COLO668 (cell line): Measurements from ENCODE around the gene SMIM34.
"Not testable (repeated sequence)": the region's sequence is repeated elsewhere in the genome, so short reads cannot be mapped to it uniquely, and the experiment has no call there.

Source experiments
- DNase-seq: peaks from one replicate; lab custom pipeline; 2025; ENCODE audit not compliant: unreplicated experiment; lab: John Stamatoyannopoulos, UW

The SMIM34 gene, protein sequence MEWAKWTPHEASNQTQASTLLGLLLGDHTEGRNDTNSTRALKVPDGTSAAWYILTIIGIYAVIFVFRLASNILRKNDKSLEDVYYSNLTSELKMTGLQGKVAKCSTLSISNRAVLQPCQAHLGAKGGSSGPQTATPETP

DNA sequence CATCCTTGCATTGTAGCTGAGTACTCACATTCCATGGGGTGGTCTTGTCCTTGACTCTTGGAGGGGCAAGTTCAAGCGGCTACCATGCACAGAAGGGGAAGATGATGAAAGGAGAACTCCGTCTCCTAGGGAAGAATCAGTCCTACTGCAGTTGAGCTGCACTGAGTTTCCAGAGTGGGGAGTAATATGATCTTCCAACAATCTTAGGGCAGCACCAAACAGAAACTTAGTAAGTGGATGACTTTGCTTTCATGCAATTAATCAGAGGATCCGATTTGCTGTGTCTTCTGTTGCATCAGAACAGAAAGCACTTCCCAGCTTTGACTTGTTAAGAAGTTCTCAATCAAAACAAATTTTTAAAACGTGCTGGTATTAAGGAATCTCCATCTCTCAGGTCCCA, at the start of gene SMIM34:
Gene SMIM34 (minus strand): TSS at position 147 of the 400 bp plus-strand sequence. CDS start 112 bp downstream, at position 35.
- DNase-seq = not testable (repeated sequence)

DNA sequence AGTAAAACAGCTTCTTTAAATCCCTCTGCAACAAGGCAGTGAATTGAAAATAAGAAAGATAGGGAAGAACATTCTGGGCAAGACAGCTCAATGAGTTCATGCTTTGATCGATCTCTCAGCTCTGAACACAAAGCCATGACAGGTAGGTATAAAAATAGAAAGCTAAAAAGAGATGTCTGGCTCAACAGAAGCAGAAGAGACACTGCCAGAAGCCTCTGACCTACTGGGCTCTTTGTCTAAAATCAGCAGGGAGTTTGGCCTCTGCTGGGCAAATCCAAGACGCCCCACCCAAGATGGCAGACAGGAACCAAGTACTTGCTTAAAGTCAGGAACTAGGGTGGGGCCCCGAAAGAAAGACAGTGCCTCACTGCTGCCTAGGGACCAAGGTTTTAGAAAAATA, 43.6 kb upstream of the SMIM34 start:
- DNase-seq = not testable (repeated sequence)

DNA sequence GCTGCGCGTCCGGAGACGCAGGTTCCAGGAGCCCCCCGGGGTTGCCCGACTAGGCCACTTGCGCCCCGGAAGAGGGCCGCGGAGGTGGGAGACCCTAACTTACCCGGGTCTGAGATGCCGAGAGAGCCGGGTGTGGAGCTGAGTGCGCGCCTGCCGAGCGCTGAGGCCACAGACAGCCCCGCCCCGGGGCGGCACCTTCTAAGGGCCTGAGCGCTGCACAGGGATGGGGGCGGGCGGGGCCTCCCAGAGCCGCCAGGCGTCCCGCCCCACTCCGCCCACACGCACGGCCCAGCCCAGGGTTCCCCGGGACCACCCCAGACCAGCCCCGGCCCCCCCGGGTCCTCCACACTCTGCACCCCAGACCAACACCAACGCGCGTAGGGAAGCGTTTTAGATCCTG, 35.7 kb upstream of the SMIM34 start:
- not testable (repeated sequence) for DNase-seq

DNA sequence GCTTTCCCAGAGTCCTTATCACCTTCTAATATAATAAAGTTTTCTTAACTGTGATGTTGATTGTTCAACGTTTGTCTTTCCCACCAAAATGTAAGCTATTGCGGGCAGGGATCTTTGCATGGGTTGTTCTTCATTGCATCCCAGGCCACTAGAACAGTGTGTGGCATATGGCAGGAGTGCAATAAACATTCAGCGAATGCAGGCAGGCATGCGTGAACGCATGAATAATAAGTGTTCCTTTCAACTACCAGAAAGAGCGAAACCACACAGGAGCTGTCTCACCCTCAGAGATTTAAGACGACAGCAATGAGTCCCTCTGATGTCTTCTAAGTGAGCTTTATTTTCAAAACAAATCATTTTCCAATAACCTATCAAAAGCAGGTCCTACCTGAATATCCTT, 34.5 kb upstream of the SMIM34 start:
- DNase-seq = not testable (repeated sequence)

DNA sequence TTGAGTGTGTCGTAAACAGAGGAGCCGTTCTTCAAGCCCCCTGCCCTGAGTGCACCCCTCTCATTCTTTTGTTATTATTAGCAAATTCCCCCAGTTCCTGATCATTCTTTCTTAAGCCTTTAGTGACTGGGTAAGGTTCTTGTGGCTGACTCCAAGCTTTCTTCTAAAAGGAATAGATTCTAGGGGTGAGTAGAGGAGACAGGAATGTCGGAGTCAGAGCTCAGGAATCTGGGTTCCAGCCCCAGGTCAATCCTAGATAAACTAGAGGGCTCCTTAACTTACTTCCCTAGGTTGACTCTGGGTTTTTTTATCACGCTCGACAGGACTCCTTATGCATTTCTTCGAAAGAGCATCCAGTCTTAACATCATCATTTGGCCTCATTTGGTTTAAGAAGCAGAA, 32.4 kb upstream of the SMIM34 start:
- DNase-seq = not testable (repeated sequence)

DNA sequence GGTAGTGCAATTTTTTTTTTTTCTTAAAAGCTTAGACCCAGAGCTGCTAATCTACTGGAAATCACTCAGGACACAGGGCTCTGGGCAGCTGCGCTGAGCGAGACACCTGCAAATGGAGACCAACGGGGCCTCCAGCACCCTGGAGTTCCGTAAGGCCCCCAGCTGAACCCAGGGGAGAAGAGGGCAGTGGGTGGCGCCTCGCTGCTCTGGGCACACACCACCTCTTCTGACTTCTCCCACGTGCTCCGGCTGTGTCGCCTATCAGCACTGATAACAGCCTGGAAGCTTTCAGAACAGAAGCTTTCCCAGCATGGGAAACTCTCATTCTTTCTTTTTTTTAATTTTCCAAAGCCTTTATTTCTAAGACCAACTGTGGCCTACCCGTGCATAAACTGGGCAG, 31.9 kb upstream of the SMIM34 start:
- DNase-seq = not testable (repeated sequence)

DNA sequence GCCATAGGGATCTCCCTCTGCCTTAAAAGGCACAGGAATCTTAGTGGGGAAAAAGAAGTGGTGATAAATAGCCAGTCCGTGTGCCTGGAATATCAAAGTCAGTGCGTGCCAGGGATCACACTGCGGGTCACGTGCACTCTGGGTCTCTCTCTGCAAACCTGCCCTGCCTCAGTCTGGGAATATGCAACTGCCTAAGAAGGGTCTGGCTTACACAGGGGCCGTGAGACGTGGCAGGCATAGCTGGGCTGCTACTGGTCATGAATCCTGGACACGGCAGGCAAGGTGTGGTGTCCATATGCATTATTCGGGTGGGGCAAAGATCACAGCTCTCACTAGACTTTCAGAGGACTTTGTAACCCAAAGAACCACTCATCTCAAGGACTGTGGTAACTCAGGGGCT, 23.3 kb upstream of the SMIM34 start:
- not testable (repeated sequence) for DNase-seq

DNA sequence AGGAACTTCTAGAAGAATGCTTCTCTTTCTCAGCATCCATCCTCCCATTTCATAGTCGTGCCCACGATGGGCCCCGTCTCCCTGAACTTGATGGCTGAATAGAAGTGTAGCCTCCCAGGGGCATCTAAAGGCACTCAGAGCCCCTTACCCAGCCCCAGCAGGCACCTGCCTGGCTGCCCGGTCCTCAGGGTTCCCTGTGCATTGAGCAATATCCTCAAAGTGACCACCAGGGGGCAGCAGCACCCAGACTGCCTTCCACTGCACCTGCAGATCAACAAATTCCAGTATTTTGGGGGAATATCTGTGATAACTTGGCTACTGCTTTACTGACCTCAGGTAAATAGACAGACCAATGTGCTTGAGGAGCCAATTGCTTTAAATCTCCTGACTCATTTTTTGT, 19.7 kb upstream of the SMIM34 start:
- not testable (repeated sequence) for DNase-seq

DNA sequence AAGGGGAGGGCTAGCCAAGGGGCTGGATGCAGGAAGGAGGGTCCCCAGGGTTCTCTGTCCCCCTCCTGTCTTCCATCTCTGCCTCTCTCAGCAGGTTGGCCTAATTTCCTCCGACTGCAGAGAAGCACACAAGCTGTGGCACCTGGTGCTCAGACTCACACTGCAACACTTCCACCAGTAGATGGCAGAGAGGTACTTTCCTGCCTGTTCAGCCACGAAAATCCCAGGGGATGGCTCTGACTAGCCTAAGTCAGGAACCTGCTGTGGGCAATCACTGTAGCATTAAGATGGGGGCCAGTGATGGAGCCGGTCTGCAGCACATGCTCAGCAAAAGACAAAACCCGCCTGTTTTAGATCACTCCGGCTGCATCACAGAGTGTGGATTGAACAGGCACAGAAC, 6.0 kb upstream of the SMIM34 start:
- not testable (repeated sequence) for DNase-seq

DNA sequence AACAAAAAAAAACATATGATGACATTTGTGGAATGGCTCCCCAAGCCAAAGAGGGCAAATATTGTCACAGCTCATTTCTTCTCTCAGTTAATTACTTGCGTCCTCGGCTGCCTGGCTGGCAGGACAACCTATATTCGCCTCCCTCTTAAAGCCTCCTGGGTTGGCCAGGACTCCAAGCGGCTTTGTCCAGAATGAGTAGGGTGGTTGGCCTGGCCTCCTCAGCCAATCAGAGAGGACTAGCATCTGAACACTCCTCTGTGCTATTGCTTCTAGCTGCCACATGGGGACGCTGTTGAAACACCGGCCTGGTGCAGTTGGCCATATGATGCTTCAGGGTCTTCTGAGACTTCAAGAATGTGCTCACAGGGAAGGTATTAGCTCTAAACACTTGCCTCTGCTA, 4.7 kb upstream of the SMIM34 start:
- not testable (repeated sequence) for DNase-seq

DNA sequence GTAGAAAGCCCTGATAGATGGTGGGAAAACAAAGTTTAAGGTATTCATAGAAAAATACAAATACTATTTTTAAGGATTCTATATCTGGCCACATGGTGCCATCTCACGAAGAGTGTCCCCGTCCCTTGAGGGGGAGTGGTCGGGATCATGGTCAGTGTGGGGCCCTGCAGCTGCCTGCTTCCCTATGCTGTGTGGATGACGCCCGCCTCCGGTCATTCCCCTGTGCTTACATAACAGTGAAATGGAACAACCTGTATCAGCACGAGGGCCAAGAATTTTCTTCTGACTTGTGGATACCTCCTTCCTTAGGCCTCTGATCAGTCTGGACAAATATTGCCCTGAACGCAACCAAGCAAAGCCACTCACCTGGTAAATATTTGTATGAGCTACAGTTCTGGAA, 3.6 kb upstream of the SMIM34 start:
- DNase-seq = not testable (repeated sequence)

DNA sequence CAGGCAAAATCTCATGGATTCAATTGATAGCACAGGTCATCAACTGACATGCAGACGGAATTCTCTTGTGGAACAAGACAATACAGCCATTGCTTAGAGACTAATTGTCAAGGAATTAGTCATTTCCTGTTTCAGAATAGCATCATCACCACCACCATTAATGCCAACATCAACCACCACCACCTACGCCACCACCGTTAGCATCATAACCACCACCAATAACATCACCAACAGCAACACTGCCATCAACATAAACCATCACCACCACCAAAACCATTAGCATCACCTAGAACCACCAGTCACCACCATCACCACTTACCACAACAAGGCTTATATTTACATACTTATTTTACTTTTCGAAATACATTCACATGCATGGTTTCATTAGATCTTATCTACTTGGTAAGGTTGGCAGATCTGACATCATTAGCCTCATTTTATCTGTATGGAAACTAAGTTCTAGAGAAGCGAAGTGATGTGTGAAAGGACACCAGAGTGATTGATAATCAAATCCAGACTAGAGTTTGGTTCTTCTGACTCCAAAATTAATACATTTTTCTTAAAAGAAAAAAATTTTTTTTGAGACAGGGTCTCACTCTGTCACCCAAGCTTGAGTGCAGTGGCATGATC, 6.2 kb downstream of the SMIM34 start:
- DNase-seq = not testable (repeated sequence)

DNA sequence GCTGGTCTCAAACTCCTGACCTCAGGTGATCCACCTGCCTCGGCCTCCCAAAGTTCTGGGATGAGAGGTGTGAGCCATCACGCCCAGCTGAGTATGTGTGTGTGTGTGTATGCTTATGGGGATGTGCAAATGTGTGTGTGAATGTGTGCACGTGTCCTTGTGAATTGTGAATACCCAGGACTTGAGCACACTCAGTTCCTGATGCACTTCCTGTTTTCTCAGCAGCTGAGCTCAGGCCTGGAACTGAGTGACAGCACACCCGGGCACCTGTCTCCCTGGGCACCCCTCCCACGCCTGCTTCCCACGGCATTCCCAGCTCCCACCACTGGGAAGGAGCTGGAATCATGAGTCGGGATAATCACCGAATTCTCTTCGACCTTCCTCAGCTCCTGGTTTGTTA, 16.5 kb downstream of the SMIM34 start:
- DNase-seq = not testable (repeated sequence)

DNA sequence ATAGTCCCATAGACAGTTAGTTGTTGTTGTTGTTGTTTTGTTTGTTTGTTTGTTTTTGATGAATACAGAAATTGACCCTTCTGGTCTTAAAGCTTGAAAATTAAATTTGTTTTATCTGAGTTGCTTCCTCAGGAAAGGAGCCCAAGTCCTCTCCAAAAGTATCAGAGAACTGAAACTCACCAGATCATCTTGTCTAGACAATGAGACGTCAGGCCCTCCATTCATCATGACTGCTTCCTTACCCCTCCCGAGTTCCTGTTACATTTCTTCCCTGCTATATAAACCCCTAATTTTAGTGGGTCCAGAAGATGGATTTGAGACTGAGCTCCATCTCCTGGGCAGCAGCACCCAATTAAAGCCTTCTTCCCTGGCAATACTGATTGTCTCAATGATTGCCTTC, 17.1 kb downstream of the SMIM34 start:
- DNase-seq = not testable (repeated sequence)

DNA sequence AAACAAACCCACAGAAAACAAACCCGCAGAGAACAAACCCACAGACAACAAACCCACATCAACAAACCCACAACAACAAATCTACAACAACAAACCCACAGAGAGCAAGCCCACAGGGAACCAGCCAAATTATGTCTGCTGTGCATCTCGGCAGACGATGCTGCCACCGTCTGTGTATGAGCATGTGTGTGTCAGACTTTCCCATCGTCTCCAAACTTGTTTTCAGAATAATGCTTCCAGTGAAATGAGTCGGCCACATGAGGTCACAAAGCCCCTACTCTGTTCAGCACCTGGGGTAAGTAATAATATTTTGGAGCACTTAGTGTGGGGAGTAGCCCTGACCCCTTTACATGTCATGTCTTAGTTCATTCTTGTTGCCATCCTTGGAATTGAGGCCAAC, 17.6 kb downstream of the SMIM34 start:
- not testable (repeated sequence) for DNase-seq

DNA sequence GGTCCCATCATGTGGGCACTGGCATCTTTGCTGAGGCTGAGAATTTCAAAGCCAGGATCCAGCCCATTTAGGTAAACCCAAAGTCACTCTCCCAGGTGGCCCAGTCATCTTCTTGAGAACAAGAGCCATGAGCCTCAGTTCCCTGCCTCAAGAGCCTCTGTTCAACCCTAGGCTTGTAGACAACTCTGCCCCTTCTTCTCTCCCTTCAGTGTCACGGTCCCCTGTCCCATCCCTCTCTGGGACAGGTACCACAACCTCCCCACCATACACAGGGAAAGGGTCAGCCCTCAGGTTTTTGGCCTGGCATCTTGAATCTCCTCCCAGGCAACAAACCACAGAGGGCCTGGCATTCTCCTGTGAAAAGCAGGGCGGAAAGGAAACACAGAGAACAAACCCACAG, 18.1 kb downstream of the SMIM34 start:
- not testable (repeated sequence) for DNase-seq

DNA sequence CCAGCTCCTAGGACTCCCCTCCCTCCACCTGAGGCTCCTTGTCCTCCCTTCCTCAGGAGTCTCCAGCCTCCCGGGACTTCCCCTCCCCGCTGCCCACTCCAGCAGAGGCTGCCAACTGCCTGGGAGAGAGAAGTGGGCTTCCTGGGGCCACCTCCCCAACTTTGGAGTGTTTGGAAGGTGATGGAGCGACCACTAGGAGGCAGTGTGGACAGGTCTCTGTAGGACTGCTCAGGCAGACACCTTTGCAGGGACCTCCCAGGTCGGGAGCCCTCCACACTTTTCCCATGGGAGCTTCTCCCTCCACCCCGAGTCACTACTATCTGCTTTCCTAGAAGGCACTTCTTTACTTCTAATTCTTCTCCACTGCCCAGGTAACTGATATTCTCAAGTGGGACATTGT, 19.0 kb downstream of the SMIM34 start:
- DNase-seq = not testable (repeated sequence)

DNA sequence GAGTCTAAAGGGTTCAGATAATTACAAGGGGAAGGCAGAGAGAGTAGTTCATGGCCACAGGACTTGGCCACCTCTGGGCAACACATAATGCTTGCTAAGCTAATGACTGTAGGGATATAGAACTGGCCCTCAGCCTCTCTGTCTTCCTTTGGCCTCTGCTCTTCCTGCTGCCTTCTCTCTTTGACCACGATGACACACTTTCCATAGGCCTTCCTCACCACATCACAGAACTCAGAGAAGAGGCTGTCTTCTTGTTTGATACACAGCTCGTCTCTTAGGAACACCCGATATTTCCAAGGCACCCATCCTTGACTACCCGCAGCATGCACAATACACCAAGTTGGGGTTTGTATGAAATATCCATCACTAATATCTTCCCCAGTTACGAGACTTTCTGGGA, 23.2 kb downstream of the SMIM34 start:
- DNase-seq = not testable (repeated sequence)

DNA sequence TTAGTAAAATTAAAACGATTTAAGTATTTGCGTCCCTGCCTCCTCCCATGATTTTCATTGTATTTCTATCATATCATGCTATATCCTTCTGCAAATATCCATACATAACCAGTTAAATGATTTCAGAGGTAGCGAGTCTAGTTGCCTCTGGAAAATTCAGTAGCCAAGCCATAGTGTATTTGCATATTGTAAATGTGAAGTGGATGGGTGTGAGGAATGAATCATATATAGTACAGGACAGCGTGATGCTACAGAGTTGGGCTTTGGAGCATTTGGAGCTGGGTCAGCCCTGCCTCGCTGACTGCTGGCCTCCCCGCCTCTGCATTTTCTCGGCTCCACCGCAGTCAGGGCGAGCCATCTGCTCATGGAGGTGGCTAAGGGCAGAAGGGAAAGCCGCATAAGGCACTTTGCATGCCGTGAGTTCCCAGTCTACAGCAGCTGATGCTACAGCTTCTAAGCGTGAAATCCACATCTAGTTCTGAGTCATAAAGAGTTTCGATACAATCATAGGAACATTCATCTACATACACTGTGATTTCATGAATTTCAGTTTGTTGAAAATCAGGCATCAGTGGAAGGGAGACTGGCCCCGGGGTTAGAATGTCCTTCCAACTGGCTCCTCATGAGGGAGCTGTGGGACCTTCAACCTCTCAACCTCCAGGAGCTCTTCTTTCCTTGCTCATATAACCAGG, 39.9 kb downstream of the SMIM34 start:
- DNase-seq = not testable (repeated sequence)

DNA sequence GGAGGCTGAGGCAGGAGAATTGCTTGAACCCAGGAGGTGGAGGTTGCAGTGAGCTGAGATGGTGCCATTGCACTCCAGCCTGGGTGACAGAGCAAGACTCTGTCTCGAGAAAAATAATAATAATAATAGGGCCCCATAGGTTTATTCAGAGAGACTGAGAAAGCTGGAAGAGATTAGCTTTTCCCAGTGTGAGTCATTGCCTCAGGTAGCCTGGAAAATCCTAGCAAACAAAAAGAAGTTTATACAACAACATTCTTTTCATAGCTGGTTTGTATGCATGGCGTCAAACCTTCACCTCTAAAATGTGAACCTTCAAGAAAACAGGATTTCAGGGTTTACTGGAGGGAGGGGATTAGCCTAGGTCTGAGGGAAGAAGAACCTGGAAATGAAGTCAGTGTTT, 40.6 kb downstream of the SMIM34 start:
- not testable (repeated sequence) for DNase-seq

DNA sequence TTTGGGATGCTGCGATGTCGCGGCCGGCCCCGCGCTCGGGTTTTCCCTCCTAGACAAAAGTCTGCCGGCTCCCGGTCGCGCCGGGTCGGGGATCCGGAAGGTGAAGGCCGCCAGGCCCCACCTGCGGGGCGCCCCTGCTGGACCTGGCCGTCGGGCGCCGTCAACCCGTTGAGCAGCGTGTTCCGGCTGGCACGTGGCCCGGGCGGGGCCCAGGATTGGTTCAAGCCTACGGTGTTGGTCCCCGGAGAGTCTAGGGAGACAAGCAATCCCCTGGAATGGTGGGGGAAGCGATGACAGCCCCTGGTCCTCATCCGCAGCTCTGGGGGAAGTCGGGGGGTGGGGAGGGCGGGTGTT, 48.2 kb downstream of the SMIM34 start:
- DNase-seq = not testable (repeated sequence)

DNA sequence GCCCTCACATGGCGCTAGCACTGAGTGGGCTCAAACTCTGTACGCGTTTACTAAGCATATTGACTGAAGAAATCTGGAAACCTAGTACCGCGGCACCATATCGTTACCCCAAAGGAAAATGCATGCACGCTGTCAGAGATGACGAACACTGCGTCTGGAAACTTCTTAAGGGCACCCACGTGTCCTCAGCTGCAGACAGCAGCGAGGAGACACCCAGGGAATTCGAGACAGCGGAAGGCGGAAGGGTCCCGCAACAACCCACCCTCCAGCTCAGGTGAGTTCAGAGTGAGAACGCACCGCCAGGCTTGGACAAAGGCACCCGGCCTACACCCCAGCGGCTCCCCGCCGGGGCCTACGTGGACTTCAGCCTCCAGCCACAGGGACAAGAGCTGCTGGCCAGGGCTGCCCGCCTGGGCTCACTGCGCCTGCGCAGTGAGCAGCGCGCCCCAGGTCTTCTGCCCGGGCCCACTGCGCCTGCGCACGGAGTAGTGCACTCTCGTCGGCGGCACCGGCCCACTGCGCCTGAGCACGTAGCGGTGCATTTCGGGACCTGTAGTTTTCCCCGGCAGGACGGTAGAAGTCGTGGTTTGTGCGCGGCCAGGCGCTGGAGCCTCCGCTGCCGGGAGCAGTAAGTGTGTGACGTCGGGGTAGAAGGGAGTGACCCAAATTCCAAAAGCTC, 48.7 kb downstream of the SMIM34 start, which contains the start of gene SMIM11:
Gene SMIM11 (plus strand): TSS at position 568 of the 679 bp plus-strand sequence. CDS start 3,998 bp downstream, outside the sequence.
- DNase-seq = not testable (repeated sequence)
